CD4-positive, alpha-beta T cell treated with Interleukin-4 for 4 hours (primary cell): ENCODE results near the gene ABRAXAS1.
"Not testable (repeated sequence)": the region's sequence is repeated elsewhere in the genome, so short reads cannot be mapped to it uniquely, and the experiment has no call there.

Experiments used
- DNase-seq: peaks from one replicate; pipeline ENCODE4 v3.0.0-alpha.2; 2020

ABRAXAS1 gene

DNA sequence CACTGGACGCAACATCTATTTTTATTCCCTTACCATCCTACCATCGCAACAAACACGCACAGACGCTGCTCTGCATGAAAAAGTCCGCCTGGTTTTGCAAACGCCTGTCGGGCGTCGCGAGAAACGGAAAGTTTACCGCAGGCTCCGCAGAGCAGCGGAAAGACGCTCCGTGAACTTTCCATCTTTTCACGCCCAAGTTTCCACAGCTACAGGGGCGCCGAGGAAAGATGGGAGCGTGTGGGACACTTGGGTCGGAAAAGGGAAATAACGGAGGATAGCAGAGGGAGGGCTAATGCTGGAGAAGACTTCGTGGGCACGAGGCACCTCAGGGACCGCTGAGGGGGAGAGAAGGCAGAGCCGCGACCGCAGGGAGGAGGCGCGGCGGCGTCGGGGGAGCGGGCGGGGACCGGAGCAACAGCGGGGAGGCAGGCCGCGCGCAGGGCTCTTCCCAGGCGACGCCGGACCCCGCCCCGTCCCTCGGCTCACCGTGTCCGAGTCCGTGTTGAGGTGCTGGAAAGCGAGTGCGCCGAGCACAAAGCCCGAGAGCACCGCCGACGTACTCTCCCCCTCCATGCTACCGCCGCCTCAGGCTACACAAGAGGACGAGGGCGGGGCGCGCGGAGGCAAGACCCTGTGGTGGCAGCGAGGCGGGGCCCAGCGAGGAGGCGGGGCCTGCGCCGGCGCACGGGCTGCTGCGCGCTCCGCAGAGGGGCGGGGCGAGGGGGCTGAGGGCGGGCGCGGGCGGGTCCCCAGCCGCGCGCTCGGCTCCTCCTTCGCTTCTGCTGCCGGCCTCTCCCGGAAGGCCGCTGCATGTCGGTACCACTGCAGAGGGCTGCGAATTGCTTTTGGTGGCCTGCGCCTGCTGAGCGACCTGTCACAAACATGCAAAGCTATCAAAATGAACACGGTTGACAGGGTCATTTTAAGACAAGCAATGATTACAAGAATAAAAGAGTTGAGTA, at the start of gene ABRAXAS1:
Gene ABRAXAS1 (minus strand): TSS at position 601 of the 962 bp plus-strand sequence. CDS start 28 bp downstream, at position 573.
- DNase-seq, result peak; percentile 92

DNA sequence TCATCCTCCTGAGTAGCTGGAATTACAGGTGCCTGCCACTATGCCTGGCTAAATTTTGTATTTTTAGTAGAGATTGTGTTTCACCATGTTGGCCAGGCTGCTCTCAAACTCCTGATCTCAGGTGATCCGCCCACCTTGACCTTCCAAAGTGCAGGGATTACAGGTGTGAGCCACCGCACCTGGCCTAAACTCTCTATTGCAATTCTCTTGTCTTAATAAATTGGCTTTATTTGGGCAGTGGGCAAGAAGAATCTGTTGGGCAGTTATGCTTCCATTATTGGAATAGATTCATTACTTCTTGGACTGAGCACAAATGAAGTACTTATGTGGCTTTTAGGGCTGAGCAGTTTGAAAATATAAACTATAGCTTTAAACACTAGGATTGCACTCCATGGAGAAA, 42.8 kb upstream of the ABRAXAS1 start:
- no peak for DNase-seq

DNA sequence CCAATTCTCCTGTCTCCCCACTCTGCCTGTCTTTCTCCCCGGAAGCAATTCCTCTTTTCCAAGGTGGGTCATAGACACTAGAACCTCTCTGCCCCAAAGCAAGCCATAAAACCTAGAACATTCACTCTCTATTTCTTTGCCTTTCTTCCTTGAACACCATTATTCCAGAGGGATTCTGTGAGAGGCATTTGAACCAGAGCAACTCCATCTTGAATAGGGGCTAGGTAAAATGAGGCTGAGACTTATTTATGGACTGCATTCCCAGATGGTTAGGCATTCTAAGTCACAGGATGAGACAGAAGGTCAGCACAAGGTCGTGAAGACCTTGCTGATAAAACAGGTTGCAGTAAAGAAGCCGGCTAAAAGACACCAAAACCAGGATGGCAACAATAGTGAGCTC, 37.3 kb upstream of the ABRAXAS1 start:
- no peak for DNase-seq

DNA sequence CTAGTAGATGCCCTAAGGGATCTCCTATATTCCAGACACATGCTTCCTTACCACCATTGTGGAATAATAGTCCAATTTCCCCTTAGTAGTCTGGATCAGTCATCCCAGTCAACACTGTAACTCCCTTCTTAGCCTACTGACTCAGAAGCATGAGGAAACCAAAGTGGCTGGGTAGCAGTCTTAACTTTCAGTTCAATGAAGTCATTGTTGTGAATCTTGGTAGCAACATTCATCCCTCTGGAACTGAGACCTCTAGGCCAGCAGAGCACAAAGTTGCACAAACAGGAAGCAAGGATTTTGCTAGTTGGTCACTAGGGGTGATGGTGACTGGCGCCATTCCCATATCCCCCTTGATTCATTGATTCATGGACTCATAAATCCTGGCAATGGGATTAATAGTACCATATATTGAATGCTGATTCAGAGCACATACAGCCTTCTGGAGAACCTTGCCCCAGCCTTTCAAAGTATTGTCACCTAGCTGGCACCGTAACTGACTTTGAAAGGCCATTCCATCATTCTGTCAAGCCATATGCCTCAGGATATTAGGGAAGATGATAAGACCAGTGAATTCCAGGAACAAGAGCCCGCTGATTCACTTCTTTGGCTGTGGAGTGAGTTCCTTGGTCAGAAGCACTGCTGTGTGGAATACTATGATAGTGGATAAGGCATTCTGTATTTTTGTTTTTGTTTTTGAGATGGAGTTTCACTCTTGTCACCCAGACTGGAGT, 31.3 kb upstream of the ABRAXAS1 start:
- no peak for DNase-seq

DNA sequence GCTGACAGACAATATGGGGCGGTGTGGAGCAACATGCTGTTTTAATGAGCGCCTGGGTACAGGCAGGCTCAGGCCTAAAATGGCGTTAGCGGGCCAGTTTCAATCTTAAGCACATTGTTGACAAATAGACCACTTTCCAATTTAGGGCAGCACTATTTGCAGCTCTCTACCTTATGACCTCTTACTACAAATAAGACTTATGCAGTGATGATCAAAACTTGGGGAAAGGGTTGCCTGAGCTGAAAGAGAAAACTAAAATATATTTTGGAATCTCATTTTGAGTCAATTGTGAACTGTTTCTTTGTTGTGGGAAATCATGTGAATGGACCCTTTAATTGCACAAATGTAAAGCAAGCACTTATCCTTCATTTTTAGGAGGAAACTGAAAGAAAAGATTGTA, 25.5 kb upstream of the ABRAXAS1 start:
- no peak for DNase-seq

DNA sequence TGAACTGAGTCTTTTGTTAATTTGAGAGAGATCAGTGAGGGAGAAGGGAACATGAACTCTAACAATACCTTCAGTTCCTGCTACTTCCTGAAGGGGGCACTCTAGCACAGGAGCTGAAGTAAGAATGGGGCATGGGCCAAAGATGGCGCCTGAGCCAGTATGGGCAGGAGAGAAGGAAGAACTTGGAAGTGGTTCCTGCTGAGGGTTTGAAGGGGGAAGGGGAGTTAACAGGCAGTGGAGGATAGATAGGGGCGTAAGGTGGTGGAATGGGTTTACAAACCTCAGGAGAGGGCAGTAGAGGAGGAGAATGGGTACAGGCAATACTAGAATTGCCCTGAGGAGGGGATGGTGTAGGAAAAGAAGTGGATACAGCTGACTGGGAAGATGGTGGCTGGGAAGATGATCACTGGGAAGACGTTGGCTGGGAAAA, 24.3 kb upstream of the ABRAXAS1 start:
- peak; percentile 55 for DNase-seq

DNA sequence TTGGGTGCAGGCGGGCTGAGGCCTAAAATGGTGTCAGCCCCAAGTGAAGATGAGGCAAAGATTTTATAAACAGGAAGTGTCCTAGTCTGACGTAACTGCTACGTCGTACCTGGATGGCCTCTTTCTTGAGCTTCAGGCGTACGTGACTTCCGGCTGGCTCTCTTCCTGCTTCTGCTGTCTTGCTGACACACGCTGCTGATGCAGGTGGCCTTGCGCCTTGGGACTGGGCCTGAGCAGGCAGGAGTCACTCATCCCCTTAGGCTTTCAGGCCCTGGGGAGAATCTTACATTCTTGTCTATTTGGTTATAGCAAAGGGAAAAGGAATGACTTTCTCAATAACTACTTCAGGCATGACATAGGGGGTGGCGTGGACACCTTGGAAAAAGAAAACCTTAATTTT, 20.1 kb upstream of the ABRAXAS1 start:
- DNase-seq, result no peak

DNA sequence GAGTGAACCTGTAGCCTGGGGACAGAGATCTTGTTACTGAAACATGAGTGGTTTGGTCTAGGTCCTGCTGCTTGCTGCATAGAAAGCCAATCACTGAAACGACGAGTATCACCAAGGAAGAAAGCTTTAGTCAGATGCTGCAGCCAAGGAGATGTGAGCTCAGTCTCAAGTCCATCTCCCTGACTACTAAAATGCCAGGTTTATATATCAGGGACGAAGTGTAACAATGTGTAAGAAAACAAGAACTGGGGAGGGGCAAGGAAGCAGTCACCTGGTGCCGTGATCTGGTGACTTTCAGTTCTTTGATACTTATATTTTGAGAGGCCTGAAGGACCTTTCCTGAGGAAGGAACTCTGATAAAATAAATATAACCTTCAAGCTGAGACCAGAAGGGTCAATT, 19.6 kb upstream of the ABRAXAS1 start:
- no peak for DNase-seq

DNA sequence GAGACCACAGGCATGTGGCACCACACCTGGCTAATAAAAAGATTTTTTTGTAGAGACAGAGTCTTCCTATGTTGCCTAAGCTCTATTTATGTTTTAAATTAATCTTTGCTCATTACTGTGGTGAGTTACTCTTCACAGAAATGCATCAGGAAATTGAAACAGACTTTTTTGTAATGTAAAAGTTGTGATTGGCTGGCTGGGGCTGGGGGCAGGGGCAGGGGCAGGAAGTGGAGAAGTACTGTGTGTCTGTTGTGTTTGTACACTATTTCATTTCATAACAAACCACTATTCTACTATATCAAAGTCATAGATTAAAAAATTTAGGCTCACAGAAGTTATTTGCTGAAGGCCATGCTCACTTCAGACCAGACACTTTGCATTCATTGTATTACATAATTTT, 19.1 kb upstream of the ABRAXAS1 start:
- DNase-seq, result peak; percentile 43

DNA sequence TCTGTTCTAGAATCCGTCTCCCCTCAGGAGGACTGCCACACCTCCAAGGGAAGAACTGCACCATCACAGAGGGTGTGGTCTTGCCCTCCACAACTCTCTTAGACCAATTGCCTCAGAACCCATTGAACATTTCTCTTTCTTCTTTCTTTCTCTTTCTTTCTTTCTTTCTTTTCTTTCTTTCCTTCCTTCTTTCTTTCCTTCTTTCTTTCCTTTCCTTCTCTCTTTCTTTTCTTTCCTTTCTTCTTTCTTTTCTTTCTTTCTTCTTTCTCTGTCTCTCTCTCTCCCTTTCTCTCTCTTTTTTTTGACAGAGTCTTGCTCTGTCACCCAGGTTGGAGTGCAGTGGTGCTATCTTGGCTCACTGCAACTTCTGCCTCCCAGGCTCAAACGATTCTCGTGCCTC, 16.8 kb upstream of the ABRAXAS1 start:
- not testable (repeated sequence) for DNase-seq

DNA sequence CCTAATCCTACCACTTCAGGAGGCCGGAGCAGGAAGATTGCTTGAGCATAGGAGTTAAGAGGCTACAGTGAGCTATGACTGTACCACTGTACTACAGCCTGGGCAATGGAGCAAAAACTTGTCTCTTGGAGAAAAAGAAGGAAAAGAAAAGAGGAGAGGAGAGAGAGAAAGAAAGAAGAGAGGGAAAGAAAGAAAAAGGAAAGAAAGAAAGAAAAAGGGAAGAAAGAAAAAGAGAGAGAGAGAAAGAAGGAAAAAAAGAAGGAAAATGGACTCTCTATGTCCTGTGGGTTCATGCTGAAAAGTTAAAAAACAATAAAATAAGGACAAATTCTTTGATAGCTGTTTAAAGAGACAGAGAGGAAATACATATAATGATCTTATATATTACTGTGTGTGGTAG, 13.3 kb upstream of the ABRAXAS1 start:
- DNase-seq, result no peak

DNA sequence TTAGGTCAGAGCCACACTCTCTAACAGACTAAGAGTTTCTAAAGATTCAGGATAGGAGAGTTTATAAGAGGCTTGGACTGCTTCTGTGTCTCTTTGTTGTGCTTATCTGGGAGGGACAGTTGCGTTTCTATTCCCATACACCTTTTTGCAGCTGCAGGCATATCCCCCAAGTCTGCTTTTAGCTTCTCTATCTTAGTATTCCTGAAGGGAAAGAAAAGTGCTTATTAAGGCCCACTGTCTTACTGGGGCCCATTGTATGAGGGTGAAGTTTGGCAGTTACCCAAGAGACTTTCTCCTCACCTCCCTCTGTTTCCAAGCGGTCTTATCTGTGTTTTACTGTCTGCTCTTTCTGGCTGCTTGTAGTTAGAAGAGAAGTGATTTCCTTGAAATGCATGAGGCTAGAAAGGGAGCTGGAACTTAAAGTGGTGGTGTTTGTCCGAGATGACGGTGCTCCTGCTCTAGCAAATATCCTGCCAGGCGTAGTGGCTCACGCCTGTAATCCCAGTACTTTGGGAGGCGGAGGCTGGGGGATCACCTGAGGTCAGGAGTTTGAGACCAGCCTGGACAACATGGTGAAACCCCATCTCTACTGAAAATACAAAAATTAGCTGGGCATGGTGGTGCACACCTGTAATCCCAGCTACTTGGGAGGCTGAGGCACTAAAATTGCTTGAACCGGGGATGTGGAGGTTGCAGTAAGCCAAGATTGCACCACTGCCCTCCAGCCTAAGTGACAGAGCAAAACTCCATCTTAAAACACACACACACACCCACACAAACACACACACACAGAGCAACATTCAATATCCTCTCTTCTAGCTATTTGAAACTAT, 11.4 kb upstream of the ABRAXAS1 start:
- DNase-seq, result not testable (repeated sequence)

DNA sequence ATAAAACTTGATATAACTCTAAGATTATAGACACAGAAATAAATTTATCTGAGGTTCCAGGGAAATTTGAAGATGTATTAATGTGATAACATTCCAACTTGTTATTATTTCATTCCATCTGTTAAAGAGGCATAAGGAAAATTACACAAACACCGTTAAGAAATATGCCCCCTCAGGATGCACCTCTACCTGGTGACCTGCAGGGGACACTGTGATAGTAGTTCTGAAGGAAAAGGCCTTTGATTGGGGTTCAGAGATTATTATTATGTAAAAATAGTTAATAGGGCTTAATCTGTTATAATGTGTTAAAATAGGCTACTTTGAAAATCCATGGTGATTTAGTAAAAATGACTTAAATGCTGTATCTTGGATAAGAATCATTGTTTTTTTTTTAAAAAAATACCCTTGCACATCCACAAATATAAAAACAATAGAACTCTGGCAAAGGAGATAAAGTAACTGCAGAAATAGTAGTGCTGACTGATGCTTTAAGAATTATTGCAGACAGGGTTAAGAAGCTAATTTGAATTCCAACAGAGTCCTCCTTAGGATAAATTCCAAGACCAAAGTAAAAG, 6.1 kb upstream of the ABRAXAS1 start:
- DNase-seq, result peak; percentile 55

DNA sequence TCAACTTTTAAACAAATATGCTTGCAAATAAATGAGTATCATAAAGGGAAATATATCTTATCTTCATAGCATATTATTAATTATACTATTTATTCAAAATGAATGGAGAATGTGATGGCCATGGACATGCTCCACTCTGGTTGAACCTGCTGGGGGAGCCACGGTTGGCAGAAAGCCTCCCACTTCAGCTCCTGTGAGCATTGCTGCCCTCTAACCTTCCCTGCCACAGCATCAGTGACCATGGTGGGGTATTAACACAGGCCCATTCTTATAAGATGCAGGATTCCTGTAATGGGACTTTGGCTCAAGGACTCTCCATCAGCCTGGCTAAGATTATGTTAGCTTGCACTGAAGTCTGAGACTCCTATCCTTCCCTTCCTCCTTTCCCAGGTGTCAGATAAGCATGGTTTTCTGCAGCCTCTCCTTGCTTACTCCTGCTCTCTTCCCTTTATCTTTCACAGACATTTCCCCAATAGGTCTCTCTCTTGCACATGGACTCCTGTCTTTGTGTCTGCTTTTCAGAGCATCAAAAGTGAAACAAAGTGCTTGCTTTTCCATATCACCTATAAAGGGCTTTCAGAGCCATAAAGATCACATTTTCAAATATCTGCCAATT, 4.9 kb upstream of the ABRAXAS1 start:
- DNase-seq, result no peak

DNA sequence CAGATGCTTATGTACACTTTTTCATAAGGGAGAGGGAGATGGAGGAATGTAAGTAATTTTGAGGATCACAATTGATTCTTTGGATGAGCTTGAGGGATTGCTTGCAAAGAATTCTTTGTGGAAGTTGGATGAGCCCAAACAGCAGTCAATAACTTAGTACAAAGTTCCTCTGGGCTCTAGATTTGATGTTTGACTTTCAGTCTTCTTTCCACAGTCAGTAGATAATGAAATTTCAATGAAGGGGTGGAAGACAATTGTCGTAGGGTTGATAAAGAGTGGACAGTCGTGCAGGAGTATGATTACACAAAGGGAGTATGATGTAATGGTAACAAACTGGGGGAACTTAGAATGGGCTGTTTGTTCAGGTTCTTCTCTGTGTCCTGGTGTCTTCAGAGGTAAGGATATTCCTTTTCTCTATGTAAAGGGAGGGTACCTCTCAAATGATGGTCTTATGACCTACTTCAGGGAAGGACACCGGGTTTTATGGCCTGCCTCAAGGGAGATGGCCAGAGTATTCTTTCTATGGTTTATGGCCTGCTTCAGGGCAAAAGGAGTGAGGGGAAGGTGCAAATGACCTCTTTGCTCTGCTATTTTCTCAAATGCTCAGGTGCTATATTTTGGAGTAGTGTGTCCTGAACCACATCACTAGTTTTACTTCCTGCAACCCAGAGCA, 1.7 kb upstream of the ABRAXAS1 start:
- no peak for DNase-seq

DNA sequence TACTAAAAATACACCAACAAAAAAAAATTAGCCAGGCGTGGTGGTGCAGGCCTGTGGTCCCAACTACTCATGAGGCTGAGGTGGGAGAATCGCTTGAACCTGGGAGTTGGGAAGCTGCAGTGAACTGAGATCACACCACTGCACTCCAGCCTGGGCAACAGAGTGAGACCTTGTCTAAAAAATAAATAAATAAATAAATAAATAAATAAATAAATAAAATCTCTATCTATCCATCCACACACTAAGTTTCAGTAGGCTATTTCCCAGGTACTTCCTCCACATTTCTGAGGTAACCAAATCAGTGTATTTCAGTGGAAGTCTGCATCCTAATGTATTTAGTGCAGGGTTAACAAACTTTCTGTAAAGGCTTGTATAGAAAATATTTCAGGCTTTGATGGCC, 10.9 kb downstream of the ABRAXAS1 start:
- no peak for DNase-seq

DNA sequence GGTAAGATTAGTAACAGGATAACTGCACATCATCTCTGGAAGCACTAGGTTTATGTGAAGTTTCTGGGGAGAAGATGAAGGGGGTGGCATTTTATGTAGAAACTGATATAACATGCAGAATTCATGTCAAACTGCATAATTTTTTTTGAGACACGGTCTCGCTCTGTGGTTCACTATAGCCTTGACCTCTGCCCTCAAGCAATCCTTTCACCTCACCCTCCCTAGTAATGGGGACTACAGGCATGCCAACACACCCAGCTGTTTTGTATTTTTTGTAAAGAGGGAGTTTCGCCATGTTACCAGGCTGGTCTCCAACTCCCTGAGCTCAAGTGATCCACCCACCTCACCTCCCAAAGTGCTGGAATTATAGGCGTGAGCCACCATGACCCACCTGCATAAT, 11.5 kb downstream of the ABRAXAS1 start:
- no peak for DNase-seq

DNA sequence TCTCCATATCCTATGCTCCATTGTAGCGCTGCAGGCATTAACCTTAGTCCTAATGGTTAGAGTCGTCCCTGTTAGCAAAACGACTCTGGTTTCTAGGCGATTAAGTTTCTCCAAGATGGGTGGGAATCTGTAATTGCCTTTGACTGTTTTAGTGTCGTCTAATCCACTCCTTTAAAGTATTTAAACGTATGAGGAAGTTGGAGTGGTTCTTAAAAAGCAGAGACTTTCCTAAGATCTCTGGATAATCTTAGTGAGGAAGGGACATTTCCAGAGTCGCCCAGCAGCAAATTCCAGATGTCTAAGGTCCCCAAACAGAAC, 28.8 kb downstream of the ABRAXAS1 start:
- no peak for DNase-seq

DNA sequence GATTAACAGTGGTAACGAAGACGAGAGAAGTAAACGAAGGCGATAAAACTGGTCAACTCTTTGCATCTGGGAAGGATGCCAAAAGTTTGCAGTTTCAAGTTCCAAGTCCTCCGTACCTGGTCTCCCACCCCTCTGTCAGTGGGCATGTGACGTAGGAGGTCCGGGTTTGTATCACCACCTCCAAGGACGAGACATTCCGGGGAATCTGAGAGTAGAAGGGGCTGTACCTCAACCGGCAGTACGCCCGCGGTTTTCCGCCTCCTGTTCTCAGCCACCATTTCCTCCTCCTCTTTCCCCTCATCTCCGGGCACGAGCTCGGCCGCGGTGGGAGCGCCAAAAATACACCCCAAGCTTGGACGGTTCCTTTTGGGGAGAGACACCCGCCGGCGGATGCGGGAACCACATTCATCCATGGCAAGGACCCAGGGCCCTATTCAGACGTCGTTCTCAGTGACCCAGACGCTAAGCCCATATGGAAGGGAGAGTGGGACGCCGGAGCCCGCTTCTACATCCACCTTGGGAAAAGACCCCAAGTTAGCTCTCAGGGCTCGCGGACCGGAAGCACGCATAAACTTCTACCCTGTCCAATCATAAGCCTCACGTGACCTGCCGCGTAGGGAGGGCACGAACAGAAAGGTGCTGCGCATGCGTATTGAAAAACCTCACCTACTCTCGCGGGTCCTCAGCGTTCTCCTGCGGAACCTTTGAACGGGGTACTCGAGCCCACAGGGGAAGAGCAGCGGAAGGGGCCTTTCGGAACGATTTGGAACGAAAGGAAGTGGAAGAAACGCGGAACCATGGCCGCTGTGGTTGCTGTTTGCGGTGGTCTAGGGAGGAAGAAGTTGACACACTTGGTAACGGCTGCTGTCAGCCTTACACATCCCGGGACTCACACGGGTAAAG, 29.4 kb downstream of the ABRAXAS1 start, which contains the start of the genes HELQ and MRPS18C:
Gene HELQ (minus strand): TSS at position 543 of the 903 bp plus-strand sequence. CDS start 130 bp downstream, at position 413.
Gene MRPS18C (plus strand): TSS at position 778 of the 903 bp plus-strand sequence. CDS start 20 bp downstream, at position 798.
- peak; percentile 98 for DNase-seq

DNA sequence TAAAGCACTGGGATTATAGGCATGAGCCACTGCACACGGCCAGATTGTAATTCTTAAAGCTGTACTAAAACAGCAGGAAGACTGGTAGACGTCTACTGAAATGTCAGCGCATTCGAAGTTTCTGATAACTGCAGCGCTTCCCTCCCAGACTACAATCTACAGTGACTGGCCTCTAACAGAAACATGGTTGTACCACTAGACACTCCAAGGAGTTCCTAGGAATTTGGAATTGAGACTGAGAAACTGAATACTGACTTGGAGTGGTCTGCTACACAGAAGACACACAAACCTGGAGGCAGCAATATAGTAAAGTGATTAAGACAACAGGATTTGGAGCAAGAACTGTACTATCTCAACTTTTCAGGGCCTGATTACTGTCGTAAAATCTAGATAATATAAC, 30.2 kb downstream of the ABRAXAS1 start:
- peak; percentile 11 for DNase-seq
